HL-60 (cell line): ENCODE results near the gene GIMAP5.

Source experiments
- DNase-seq, 2 experiments: peaks; one replicate each; pipeline ENCODE4 v3.0.0-alpha.2; 2010 to 2020; ENCODE audit warnings: low read depth in 1 of 2, low spot score in 1 of 2
- H3K27ac ChIP-seq: fragments of 250-450 bp; sonication (Bioruptor Pico); replicated peaks from 2 replicates; pipeline ENCODE4 v1.5.1; 2020; ENCODE audit warnings: mild to moderate bottlenecking, moderate library complexity
- H3K27me3 ChIP-seq: fragments of 250-450 bp; sonication (Bioruptor Pico); 2 replicates; pipeline ENCODE4 v1.5.1; 2021; ENCODE audit warnings: mild to moderate bottlenecking, moderate library complexity; ENCODE audit not compliant: insufficient read depth, poor library complexity, severe bottlenecking
- H3K4me3 ChIP-seq: replicated peaks from 2 replicates; pipeline ENCODE4 v1.5.1; 2011; ENCODE audit warnings: mild to moderate bottlenecking, control low read depth, low read length; ENCODE audit not compliant: insufficient read depth
- CTCF ChIP-seq: IDR thresholded peaks from one replicate; pipeline ENCODE4 v1.5.1; 2011; ENCODE audit warnings: low read length, control low read depth, inconsistent platforms; ENCODE audit not compliant: insufficient read depth
- GABPA ChIP-seq: IDR thresholded peaks from 2 replicates; pipeline ENCODE4 v1.6.1; 2012; ENCODE audit warnings: low read depth
- POLR2AphosphoS5 ChIP-seq: IDR thresholded peaks from 2 replicates; pipeline ENCODE4 v1.6.1; 2012; ENCODE audit warnings: low read depth
- SPI1 ChIP-seq: IDR thresholded peaks from 2 replicates; pipeline ENCODE4 v1.6.1; 2012; ENCODE audit warnings: low read depth, mild to moderate bottlenecking, borderline replicate concordance
- TF ChIP-seq, protein P1 (sequence below): IDR thresholded peaks from 2 replicates; pipeline ENCODE4 v1.6.1; 2012; ENCODE audit warnings: low read depth; ENCODE audit not compliant: insufficient replicate concordance

GIMAP5 gene

DNA sequence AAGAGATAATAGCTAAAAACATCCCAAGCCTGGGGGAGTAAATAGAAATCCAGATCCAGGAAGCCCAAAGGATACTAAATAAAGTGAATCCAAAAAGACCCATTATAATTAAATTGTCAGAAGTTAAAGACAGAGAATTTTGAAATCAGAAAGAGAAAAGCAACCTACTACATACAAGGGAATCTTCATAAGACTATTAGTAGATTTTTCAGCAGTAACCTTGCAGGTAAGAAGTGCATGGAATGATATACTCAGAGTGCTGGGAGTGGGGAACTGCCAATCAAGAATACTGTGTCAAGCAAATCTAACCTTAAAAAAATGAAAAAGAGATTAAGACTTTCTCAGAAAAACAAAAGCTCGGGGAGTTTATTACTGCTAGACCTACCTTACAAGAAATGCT lies 34.0 kb upstream of the GIMAP5 start:
- Histone ChIP-seq H3K4me3 (no peak overlapping the region), H3K27ac (no peak overlapping the region), H3K27me3 (no peaks in the 10 kb centered on the region)
- no peak for DNase-seq
- TF ChIP-seq POLR2AphosphoS5: no peak

DNA sequence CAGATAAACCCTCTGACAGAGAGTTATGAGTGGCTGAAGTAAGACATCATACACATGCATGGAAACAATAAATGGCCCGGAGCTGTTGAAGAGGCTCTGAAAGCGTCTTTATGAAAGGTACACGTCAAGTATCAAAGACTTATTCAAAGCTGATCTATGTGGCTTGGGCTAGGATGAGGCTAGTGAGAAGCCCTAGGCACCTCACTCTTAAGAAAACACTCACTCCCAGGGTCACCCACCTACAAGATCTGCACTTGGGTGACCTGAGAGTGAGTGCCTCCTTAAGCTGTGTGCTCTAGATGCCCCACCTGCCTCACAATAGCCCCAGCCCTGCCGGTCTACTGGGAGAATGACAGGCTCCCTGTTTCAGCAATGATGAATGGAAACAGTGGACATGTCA lies 21.9 kb upstream of the GIMAP5 start:
- Histone ChIP-seq H3K27me3 (no peaks in the 10 kb centered on the region), H3K27ac (no peak overlapping the region), H3K4me3 (no peak overlapping the region)
- no peak for TF ChIP-seq GABPA
- no peak for TF ChIP-seq SPI1
- TF ChIP-seq CTCF: no peak
- TF ChIP-seq, protein P1, sequence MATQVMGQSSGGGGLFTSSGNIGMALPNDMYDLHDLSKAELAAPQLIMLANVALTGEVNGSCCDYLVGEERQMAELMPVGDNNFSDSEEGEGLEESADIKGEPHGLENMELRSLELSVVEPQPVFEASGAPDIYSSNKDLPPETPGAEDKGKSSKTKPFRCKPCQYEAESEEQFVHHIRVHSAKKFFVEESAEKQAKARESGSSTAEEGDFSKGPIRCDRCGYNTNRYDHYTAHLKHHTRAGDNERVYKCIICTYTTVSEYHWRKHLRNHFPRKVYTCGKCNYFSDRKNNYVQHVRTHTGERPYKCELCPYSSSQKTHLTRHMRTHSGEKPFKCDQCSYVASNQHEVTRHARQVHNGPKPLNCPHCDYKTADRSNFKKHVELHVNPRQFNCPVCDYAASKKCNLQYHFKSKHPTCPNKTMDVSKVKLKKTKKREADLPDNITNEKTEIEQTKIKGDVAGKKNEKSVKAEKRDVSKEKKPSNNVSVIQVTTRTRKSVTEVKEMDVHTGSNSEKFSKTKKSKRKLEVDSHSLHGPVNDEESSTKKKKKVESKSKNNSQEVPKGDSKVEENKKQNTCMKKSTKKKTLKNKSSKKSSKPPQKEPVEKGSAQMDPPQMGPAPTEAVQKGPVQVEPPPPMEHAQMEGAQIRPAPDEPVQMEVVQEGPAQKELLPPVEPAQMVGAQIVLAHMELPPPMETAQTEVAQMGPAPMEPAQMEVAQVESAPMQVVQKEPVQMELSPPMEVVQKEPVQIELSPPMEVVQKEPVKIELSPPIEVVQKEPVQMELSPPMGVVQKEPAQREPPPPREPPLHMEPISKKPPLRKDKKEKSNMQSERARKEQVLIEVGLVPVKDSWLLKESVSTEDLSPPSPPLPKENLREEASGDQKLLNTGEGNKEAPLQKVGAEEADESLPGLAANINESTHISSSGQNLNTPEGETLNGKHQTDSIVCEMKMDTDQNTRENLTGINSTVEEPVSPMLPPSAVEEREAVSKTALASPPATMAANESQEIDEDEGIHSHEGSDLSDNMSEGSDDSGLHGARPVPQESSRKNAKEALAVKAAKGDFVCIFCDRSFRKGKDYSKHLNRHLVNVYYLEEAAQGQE: no peak
- no peak for TF ChIP-seq POLR2AphosphoS5
- no peak for DNase-seq

GRCh38 chr7:150715738-150716137 lies 21.5 kb upstream of the GIMAP5 start:
- TF ChIP-seq SPI1 (no peak), POLR2AphosphoS5 (no peak), GABPA (no peak), CTCF (no peak)
- TF ChIP-seq, protein P1: no peak
- Histone ChIP-seq H3K27ac (no peak overlapping the region), H3K27me3 (no peaks in the 10 kb centered on the region), H3K4me3 (no peak overlapping the region)
- no peak for DNase-seq

DNA sequence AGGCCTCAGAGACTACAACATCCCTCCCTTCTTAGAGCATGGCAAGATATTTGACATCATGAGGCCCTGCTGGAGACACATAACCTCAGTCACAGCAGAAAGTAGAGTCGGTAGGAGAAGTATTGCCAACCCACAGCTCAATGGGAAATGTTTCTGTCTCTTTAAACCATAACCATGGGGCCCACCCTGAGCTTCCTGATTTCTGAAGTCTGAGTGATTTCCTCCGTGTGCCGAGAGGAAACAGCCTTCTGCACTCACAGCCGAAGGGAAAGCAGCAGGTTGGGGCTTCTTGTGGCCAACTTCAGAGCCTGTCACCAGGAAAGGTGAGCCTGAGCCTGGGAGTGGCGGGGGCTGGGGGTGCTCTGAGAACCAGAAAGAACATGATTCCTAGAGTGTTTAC lies 20.9 kb upstream of the GIMAP5 start, which contains the start of gene GIMAP1:
Gene GIMAP1, plus strand, starts transcription at position 246 of the 400 bp plus-strand sequence. CDS start 2,435 bp downstream, outside the sequence.
- DNase-seq: peak in 1 of 2 experiments; percentile 83
- TF ChIP-seq GABPA (no peak), CTCF (no peak), POLR2AphosphoS5 (no peak), SPI1 (no peak; the same call in 1 of the 2 replicates)
- TF ChIP-seq, protein P1: no peak
- Histone ChIP-seq H3K27me3 (no peaks in the 10 kb centered on the region), H3K27ac (peak within 1 kb of the TSS; percentile 37; the same call in 1 of the 2 replicates), H3K4me3 (peak within 1 kb of the TSS; percentile 30)
